ENCODE results near the gene SERPINA5. TPM values are rescaled to one million over a fixed set of nuclear protein-coding genes. Genes with fewer than 3 reads are reported as not detected.
A peak's percentile ranks its signal among the peaks of the same experiment; 100 is the strongest.

Gene SERPINA5
- total and polyA plus RNA-seq, 2 of the 8 experiments (the other 6 are each of a cell fraction or from before 2014, with no cell fraction given) = 1.8 to 1.9 TPM

DNA sequence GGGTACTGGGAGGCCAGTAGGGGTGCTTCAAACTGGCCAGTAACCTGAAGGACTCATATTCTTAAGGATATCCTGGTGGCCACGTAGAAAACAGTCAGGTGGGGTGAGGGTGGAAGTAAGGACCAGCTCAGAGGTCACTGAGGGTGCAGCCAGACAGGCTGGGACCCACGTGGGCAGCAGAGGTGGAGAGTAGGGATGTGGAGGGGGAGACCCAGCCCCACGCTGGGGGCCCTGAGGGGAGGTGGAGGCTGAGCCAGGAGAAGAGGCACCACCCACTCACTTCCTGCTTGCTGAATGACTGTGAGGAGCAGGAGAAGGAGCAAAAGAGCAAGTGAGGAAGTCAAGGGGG is 18.4 kb downstream of the SERPINA5 start:
- no peaks in the 10 kb centered on the region for H3K36me3 ChIP-seq (ENCODE audit: control insufficient read depth in 2 of 4, insufficient read depth in 4 of 4, low read length in 3 of 4)
- no peak overlapping the region for H2BK120ac ChIP-seq (replicated peaks; ENCODE audit: low read depth, low read length)
- 79% methylated on average over 3 of the region's 3 CpGs; no CpG with 5 or more reads in 1 of the 2 experiments for WGBS, 2 experiments (ENCODE audit: extremely low coverage in 1 of 2, insufficient coverage in 1 of 2, insufficient read length in 1 of 2, insufficient replicate concordance in 2 of 2, low coverage in 1 of 2, low lambda C conversion rate in 2 of 2, missing lambda C conversion rate in 1 of 2)
- no peak overlapping the region for H3K9ac ChIP-seq (replicated peaks in 1 of 4; ENCODE audit: extremely low read depth in 1 of 4, low read depth in 3 of 4, low read length in 3 of 4)
- no peak overlapping the region for H3K23ac ChIP-seq (ENCODE audit: insufficient read length)
- H3K14ac ChIP-seq (ENCODE audit: insufficient read length) = no peak overlapping the region
- no peaks in the 10 kb centered on the region for H4K20me1 ChIP-seq (replicated peaks in 1 of 2; ENCODE audit: control insufficient read depth in 1 of 2, insufficient read depth in 2 of 2, low read length in 2 of 2)
- no peak overlapping the region for H3K4me2 ChIP-seq (ENCODE audit: insufficient read depth in 1 of 2, low read depth in 2 of 2, low read length in 2 of 2)
- no peaks in the 10 kb centered on the region; the same call in 1 of the 2 replicates for H3K23me2 ChIP-seq (ENCODE audit: low read depth, low read length)
- H3K79me1 ChIP-seq (ENCODE audit: low read depth, low read length) = no peaks in the 10 kb centered on the region
- no peak overlapping the region for H4K8ac ChIP-seq (ENCODE audit: extremely low read depth, insufficient read depth, low read length)
- H3K4me3 ChIP-seq (ENCODE audit: extremely low read depth in 1 of 4, insufficient read depth in 2 of 4, low read depth in 3 of 4, low read length in 4 of 4) = no peak overlapping the region
- H3K18ac ChIP-seq (ENCODE audit: extremely low read depth, low read length) = peak overlapping the region; percentile 71
- 0 out of 2 replicates have a peak overlapping the region, but pooled peaks have one; percentile 46 for H2BK15ac ChIP-seq (ENCODE audit: low read length)
- H2AK5ac ChIP-seq (ENCODE audit: low read depth, low read length) = no peak overlapping the region
- DNase-seq (ENCODE audit: low read depth in 1 of 2, low spot score in 2 of 2) = no peak
- H3K79me2 ChIP-seq (ENCODE audit: control insufficient read depth in 1 of 2, insufficient read depth in 2 of 2, low read length in 2 of 2) = no peaks in the 10 kb centered on the region
- no peaks in the 10 kb centered on the region for H3K9me3 ChIP-seq (ENCODE audit: insufficient read depth in 2 of 2, low read depth in 1 of 2, low read length in 1 of 2)
- H4K91ac ChIP-seq (replicated peaks; ENCODE audit: insufficient read length, low read length) = no peak overlapping the region
- no peak overlapping the region for H4K5ac ChIP-seq (ENCODE audit: insufficient read length, low read depth, low read length)
- no peaks in the 10 kb centered on the region for H3K27me3 ChIP-seq (replicated peaks in 1 of 4; ENCODE audit: control insufficient read depth in 3 of 4, extremely low read depth in 1 of 4, insufficient read depth in 3 of 4, low read length in 3 of 4)
- TF ChIP-seq BACH1 (IDR thresholded peaks at IDR 0.05; ENCODE audit: low read length) = no peak
- TF ChIP-seq KDM1A (IDR thresholded peaks at IDR 0.05; ENCODE audit: borderline replicate concordance, low read length) = no peak
- TF ChIP-seq TAF7 (optimal IDR thresholded peaks at IDR 0.05; ENCODE audit: borderline replicate concordance, low read depth, low read length) = no peak
- H2AFZ ChIP-seq (ENCODE audit: low read length) = no peak overlapping the region
- 0 out of 2 replicates have a peak overlapping the region, but pooled peaks have one; percentile 14 for H2BK12ac ChIP-seq (ENCODE audit: low read depth, low read length)
- no peak overlapping the region for H2BK20ac ChIP-seq (ENCODE audit: low read length)
- H2BK5ac ChIP-seq (ENCODE audit: low read depth, low read length) = peak overlapping the region; percentile 24; the same call in 1 of the 2 replicates
- POLR2A ChIA-PET (ENCODE audit: partially characterized antibody) = no interaction called here
- H3K4me1 ChIP-seq (replicated peaks in 1 of 4; ENCODE audit: control insufficient read depth in 3 of 4, insufficient read depth in 4 of 4, low read length in 3 of 4) = peaks cover 0 to 7% (median 4%) of the 10 kb centered on the region in 4 experiments; a peak in 5 of 7 replicates
- FAIRE-seq = no peak
- H3K56ac ChIP-seq (replicated peaks; ENCODE audit: insufficient read length, low read depth, low read length) = no peak overlapping the region
- CTCF ChIA-PET (ENCODE audit: partially characterized antibody) = interaction anchor here (0.8 to 2.4 kb wide), 9 partner anchors 12 to 815 kb away, joined by 3 to 13 read pairs (median 4); partner anchors contain the start of gene SERPINA3
- H3K27ac ChIP-seq (ENCODE audit: low read depth, low read length) = no peak overlapping the region
- no peak overlapping the region for H3K4ac ChIP-seq (replicated peaks; ENCODE audit: insufficient read length, low read depth, low read length)

Measured in H1 (cell line).